Subcutaneous abdominal adipose tissue (tissue), 5 donors: ENCODE data around the gene C2orf49.

Experiments used
- H3K27ac ChIP-seq: one replicate; pipeline ENCODE4 v1.7.0; 2013; ENCODE audit warnings: low read depth, mild to moderate bottlenecking, inconsistent platforms, low read length, moderate library complexity
- H3K27me3 ChIP-seq, 5 donors: one replicate each; pipeline ENCODE4 v1.7.0; 2013; ENCODE audit warnings: low read length in 5 of 5, inconsistent platforms in 1 of 5; ENCODE audit not compliant: control insufficient read depth in 5 of 5, insufficient read depth in 4 of 5
- H3K36me3 ChIP-seq, 5 donors: one replicate each; pipeline ENCODE4 v1.7.0; 2013; ENCODE audit warnings: low read length in 5 of 5; ENCODE audit not compliant: control insufficient read depth in 5 of 5, insufficient read depth in 5 of 5
- H3K4me1 ChIP-seq, 5 donors: one replicate each; pipeline ENCODE4 v1.7.0; 2013; ENCODE audit warnings: low read length in 5 of 5, mild to moderate bottlenecking in 3 of 5, moderate library complexity in 1 of 5; ENCODE audit not compliant: control insufficient read depth in 5 of 5, insufficient read depth in 5 of 5
- H3K4me3 ChIP-seq, 5 donors: one replicate each; pipeline ENCODE4 v1.7.0; 2013; ENCODE audit warnings: low read length in 5 of 5, low read depth in 1 of 5
- H3K9ac ChIP-seq, 5 donors: one replicate each; pipeline ENCODE4 v1.7.0; 2013; ENCODE audit warnings: low read length in 5 of 5, mild to moderate bottlenecking in 4 of 5, moderate library complexity in 3 of 5
- H3K9me3 ChIP-seq, 5 donors: one replicate each; pipeline ENCODE4 v1.7.0; 2013; ENCODE audit warnings: low read length in 5 of 5; ENCODE audit not compliant: control insufficient read depth in 5 of 5
- donor health status: healthy.
- donor health status: healthy.
- donor health status: healthy.
- donor health status: healthy.
- donor health status: healthy.

The C2orf49 gene

DNA sequence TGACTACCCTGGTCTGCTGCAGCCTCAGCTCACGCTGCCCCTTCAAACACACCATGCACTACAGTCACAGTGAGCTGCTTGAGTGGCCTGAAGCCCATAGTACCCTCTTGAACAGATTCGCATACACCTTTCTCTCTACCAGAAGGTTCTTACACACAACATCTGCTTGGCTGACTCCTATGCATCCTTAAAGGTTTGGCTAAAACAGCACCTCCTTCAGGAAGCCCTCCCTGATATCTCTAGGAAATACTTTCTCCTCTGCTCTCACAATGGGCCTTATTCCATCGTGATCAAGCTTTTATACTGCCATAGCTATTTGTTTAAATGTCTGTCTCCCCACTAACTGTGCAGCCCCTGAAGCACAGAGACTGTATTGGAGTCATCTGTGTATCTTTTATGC lies 39.3 kb upstream of the C2orf49 start:
- Histone ChIP-seq H3K27ac (no peak overlapping the region), H3K4me3 (no peak overlapping the region), H3K4me1 (no peaks in the 10 kb centered on the region), H3K9me3 (no peaks in the 10 kb centered on the region), H3K36me3 (peaks cover 23 to 51% (median 42%) of the 10 kb centered on the region in 5 donors), H3K9ac (no peak overlapping the region), H3K27me3 (no peaks in the 10 kb centered on the region)

DNA sequence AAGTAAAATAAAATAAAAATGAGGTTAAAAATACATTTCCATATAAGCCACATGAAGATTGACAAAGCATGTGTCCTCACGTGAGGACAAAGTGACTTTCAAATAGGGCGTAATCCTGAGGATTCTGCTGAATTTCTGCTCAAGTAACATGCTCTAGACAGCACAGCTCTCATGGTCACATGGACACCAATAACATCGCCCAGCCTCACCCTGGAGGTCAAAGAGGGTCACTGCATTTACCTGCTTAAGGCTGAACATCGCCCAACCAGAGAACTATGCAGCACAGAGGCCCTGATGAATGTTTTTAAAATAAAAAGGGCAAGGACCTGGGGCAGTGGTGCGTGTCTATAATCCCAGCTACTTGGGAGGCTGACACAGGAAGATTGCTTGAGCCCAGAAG lies 38.0 kb upstream of the C2orf49 start:
- Histone ChIP-seq H3K9ac (no peak overlapping the region), H3K9me3 (no peaks in the 10 kb centered on the region), H3K36me3 (peaks cover 19 to 39% (median 35%) of the 10 kb centered on the region in 5 donors), H3K27ac (no peak overlapping the region), H3K4me1 (no peaks in the 10 kb centered on the region), H3K4me3 (no peak overlapping the region), H3K27me3 (no peaks in the 10 kb centered on the region)

DNA sequence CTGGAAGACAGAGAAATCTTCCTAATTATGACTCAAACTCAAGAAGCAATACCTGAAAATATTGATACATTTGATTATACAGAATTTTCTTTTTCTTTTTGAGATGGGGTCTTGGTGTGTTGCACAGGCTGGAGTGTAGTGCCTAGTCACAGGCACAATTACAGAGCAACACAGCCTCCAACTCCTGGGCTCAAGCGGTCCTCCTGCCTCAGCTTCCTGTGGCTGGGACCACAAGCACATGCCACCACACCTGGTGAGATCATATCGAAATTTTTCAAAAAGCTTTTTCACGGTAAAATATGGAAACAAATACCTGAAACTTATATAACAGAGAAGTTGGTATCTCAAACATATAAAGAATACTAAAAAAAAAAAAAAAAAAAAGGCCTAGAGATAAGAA lies 35.7 kb upstream of the C2orf49 start:
- peaks cover 8 to 29% (median 21%) of the 10 kb centered on the region in 5 donors for H3K36me3 ChIP-seq

DNA sequence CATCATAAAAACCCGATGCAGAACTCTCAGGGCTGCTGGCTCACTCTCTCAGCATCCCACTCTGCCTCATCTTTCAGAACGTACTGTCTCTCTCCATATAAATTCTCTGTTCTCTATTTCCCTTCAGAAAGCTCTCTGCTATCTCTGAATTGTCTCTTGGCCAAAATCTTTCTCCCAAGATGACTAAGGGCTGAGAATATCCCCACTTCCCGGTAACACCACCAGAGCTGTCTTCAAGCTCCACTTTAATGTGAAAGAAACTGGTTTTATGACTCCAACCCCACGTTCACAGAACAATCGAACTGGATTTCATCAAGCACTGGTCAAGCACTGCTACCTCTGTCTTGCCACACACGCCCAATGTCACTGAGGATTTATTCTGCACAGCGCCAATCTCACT lies 30.2 kb upstream of the C2orf49 start:
- Histone ChIP-seq H3K27me3 (no peaks in the 10 kb centered on the region), H3K27ac (no peak overlapping the region), H3K36me3 (peaks cover 0 to 30% (median 22%) of the 10 kb centered on the region in 5 donors), H3K4me1 (peaks cover 0 to 8% (median 3%) of the 10 kb centered on the region in 5 donors), H3K9me3 (no peaks in the 10 kb centered on the region), H3K9ac (no peak overlapping the region), H3K4me3 (no peak overlapping the region)

More for the DNA sequence above, 35.7 kb upstream of the C2orf49 start:
- Histone ChIP-seq H3K9me3 (no peaks in the 10 kb centered on the region), H3K9ac (no peak overlapping the region), H3K4me1 (no peaks in the 10 kb centered on the region), H3K27ac (no peak overlapping the region), H3K27me3 (no peaks in the 10 kb centered on the region), H3K4me3 (no peak overlapping the region)

DNA sequence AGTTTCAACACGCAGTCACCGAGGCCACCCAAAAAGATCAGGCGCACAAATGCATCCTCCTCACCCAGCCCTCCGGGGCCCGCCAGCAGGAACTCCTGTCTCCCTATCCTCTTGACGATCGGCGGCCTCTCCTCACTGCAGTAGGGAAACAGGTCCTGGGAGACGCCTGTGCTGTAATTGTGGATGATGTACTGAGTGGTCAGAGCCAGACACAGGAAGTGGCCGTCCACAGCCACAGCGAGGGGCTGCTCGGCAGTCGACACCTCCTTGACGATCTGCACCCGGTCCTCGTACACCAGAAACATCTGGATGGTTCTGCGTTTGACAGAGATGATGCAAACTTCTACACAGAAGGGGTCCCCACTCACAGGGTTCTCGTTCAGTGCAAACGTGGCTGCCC lies 29.8 kb upstream of the C2orf49 start:
- Histone ChIP-seq H3K27ac (no peak overlapping the region), H3K4me3 (no peak overlapping the region), H3K4me1 (peaks cover 0 to 8% (median 3%) of the 10 kb centered on the region in 5 donors), H3K9ac (no peak overlapping the region), H3K27me3 (no peaks in the 10 kb centered on the region), H3K36me3 (peaks cover 0 to 30% (median 22%) of the 10 kb centered on the region in 5 donors), H3K9me3 (no peaks in the 10 kb centered on the region)

DNA sequence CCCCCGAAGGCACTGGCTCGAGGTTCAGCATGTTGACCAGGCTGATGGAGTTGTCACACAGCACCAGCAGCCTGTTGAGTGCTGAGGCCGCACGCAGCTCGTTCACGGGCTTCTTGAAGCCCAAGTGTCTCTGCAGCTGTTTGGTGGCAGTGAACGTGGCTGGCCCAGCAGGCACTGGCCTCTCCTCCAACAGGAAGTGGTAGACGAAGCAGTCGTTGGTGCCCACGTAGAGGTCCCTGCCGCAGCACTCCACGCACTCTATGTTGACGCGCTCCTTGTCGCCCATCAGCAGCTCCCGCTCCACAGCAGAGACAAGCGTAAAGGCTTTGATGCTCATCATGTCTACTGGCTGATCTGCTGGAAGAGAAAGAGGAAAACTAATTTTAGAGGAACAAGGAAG lies 29.4 kb upstream of the C2orf49 start:
- H3K4me1 ChIP-seq = peaks cover 0 to 8% (median 3%) of the 10 kb centered on the region in 5 donors
- no peak overlapping the region for H3K4me3 ChIP-seq
- no peak overlapping the region for H3K9ac ChIP-seq
- no peaks in the 10 kb centered on the region for H3K9me3 ChIP-seq
- H3K27ac ChIP-seq = no peak overlapping the region
- no peaks in the 10 kb centered on the region for H3K27me3 ChIP-seq
- H3K36me3 ChIP-seq = peaks cover 0 to 30% (median 22%) of the 10 kb centered on the region in 5 donors

DNA sequence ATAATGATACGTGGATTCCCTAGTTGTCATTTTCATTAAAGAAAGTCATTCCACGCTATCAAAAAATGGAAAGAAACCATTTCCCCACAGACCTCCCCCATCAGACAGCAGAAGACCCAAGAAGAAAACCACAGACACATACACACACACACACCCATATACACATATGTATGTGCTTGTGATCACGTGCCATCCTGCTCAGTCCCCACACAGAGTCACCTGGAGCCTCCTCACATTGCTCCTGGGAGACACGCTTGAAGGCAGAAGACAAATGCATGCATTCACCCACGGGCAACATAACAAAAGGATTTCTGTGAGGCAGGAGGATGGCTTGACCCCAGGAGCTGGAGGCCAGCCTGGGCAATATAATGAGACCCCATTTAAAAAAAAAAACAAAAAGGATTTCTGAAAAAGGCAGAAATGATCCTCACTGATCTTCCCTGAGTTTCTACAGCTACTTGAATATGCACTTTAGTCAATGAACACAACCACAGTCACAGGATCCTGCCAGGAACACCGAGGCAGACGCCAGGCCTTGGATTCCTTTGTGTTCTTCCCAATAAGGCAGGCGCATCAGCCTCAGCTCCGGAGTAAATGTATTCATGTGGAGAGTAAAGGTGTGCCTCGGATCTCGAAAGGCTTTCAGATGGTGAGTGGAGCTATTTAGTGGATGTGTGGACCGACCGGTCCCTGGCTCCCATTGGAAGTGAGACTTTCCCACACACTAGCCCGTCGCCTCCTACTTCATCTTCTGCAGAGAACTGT lies 28.8 kb upstream of the C2orf49 start:
- H3K4me1 ChIP-seq = peaks cover 0 to 8% (median 3%) of the 10 kb centered on the region in 5 donors
- H3K9me3 ChIP-seq = no peaks in the 10 kb centered on the region
- peaks cover 0 to 30% (median 22%) of the 10 kb centered on the region in 5 donors for H3K36me3 ChIP-seq
- no peak overlapping the region for H3K27ac ChIP-seq
- no peak overlapping the region for H3K9ac ChIP-seq
- H3K4me3 ChIP-seq = no peak overlapping the region
- H3K27me3 ChIP-seq = no peaks in the 10 kb centered on the region

DNA sequence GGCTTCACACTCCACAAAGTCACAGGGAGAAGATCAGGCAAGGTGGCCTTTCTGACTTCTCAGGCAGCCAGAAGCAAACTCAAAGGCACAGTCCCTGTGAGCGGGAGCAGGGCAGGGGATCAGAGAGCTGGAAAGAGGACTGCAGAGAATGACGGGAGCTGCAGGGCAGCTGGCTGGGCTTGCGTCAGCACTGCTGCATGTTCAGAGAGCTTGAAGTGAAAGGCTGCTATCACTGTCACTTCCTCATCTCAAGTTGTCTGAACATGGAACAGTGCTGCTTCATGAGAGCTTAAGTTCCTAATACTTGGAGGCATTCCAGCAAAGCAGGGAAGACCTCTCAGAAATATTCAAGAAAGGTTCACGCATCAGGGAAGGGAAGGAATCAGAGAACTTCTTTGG lies 28.2 kb upstream of the C2orf49 start:
- Histone ChIP-seq H3K36me3 (peaks cover 0 to 30% (median 22%) of the 10 kb centered on the region in 5 donors), H3K27ac (no peak overlapping the region), H3K4me3 (no peak overlapping the region), H3K9me3 (no peaks in the 10 kb centered on the region), H3K9ac (no peak overlapping the region), H3K27me3 (no peaks in the 10 kb centered on the region), H3K4me1 (peaks cover 0 to 8% (median 3%) of the 10 kb centered on the region in 5 donors)

DNA sequence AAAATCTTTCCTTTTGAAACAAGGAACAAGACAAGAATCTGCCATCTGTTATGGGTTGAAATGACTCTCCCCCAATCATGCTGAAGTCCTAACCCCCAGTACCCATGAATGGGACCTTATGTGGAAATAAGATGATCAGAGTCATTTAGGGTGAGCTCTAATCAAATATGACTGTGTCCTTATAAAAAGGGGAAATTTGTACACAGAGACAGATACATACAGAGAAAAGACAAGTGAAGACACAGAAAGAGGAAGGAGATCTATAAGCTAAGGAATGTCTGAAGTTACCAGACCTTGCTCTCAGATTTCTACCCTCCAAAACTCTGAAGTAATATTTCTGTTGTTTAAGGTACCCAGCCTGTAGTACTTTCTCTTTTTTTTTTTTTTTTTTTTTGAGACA lies 23.5 kb upstream of the C2orf49 start:
- Histone ChIP-seq H3K27ac (no peak overlapping the region), H3K4me3 (no peak overlapping the region), H3K9me3 (no peaks in the 10 kb centered on the region), H3K9ac (no peak overlapping the region), H3K36me3 (peaks cover 0 to 1% (median 0%) of the 10 kb centered on the region in 5 donors), H3K4me1 (peaks cover 0 to 7% (median 3%) of the 10 kb centered on the region in 5 donors), H3K27me3 (no peaks in the 10 kb centered on the region)

DNA sequence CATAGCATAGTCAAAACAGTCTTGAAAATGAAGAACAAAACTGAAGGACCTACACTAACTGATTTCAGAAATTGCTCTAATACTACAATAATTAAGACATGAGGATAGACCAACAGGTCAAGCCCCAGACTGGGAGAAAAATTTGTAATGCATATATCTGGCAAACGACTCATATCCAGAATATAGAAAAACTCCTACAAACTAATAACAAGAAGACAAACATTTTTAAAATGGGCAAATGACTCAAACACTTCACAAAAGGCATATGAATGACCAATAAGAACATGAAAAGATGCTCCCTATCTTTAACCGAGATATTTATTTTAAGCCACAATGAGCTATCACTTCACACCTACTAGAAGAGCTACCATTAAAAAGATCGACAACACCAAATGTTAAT lies 22.0 kb upstream of the C2orf49 start:
- Histone ChIP-seq H3K4me1 (no peaks in the 10 kb centered on the region), H3K4me3 (no peak overlapping the region), H3K27ac (no peak overlapping the region), H3K9me3 (no peaks in the 10 kb centered on the region), H3K27me3 (no peaks in the 10 kb centered on the region), H3K9ac (no peak overlapping the region), H3K36me3 (no peaks in the 10 kb centered on the region)
